Measurements from ENCODE around the gene NEB.
"Not testable (repeated sequence)": the region's sequence is repeated elsewhere in the genome, so short reads cannot be mapped to it uniquely, and the experiment has no call there.

Gene NEB

GRCh38 chr2:151758744-151759143 lies 24.5 kb upstream of the NEB start:
- no peak for DNase-seq

DNA sequence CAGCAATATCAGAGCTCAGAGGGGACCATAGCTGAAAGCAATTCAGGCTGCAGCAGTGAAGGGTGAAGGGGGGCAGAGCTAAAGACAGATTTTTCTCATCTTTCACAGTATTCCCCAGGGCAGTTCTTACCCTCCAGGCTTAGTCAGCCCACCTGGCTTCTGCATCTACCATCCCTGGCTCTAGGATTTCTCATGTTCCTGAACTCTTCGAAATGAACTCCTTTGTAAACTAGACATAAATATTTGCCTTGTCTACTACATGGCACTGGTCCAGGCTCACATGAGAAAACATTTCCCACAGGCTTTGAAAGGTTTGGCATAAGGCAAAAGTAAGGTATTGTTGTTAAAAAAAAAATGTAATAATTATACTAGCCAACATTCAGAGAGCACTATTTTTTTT lies 23.6 kb upstream of the NEB start:
- DNase-seq, result no peak

GRCh38 chr2:151756820-151757219 lies 22.5 kb upstream of the NEB start:
- DNase-seq, result no peak

DNA sequence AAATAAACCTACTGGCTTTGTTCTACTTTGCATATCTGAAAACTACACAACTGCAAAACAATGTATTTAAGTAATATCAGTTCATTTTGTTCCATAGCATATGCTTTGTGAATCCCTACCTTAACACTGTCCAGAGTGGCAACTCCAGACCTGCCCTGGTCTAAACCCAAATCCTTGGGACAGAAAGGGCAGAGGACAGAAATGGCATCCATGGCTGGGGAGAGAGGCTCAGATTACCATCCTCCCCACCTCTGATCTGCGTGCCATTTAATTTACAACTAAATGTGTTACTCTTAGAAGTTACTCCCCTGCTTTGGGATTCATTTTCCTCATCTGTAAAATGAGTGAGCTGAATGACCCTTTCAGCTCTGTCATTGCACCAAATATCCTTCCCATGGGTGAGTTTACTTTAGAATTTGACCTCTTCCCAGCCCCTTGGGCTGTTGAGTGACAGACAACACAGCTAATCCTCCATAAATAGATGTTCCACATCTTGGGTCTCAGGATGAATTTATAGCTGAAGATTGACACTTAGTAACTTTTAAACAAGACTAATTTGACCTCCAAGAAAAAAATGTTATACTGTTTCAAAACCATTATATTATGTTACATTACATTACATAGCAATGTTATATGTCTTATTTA lies 20.1 kb upstream of the NEB start:
- no peak for DNase-seq

- no peak for DNase-seq
Measured at GRCh38 chr2:151753540-151753939, 19.3 kb upstream of the NEB start.

DNA sequence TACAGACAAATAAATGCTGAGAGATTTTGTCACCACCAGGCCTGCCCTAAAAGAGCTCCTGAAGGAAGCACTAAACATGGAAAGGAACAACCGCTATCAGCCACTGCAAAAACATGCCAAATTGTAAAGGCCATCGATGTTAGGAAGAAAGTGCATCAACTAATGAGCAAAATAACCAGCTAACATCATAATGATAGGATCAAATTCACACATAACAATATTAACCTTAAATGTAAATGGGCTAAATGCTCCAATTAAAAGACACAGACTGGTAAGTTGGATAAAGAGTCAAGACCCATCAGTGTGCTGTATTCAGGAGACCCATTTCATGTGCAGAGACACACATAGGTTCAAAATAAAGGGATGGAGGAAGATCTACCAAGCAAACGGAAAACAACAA lies 11.0 kb upstream of the NEB start:
- not testable (repeated sequence) for DNase-seq

GRCh38 chr2:151730262-151730975 lies 3.9 kb downstream of the NEB start:
- DNase-seq, result no peak

GRCh38 chr2:151729837-151730236 lies 4.4 kb downstream of the NEB start:
- DNase-seq, result no peak

DNA sequence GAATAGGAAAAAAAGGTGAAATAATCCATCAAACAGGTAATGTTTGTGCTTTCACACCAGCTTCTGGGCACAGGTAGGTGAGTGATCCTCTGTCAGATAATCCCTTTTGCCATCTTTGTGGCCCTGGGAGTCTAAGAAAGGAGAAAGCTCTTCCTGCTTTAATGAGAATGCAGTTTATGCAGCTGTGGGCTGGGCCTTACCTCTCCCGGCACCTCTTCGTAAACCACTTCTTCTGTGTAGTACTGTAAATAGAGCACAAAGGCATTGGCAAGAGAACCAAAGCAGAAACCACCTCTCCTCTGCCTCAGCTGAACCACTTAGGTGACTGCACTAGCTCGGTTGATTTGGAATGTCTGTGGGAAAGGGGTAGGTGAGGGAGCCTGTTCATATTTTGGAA lies 4.9 kb downstream of the NEB start:
- no peak for DNase-seq

DNA sequence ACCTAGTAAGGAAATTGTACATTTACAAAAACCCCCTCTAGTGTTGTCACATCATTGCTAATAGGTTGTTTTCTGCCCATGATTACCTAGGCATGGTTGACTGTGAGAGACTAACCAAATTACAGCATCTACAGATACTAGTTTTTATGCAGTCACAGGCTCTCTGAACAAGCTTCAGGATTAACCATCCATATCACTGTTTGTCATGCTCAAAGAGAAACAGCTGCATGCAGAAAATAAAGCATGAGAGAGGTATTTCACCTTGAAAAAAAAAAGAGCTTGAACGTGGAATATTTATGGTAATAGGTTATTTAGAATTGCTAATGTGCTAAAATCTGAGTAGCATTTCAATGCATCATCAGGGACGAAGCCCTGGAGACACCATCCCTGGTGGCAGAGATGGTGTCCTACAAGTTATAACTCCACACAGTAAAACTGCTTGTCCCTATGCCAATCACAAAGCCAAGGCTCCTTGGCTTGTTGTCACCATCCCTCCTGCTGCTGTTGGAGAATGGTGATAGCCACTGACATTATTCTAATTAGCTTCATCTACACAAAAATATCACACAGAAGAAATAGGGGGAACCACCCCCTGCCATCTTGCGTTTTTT lies 5.4 kb downstream of the NEB start:
- no peak for DNase-seq

- no peak for DNase-seq
Measured at GRCh38 chr2:151727593-151728552, 6.4 kb downstream of the NEB start.

GRCh38 chr2:151721161-151721560 lies 13.1 kb downstream of the NEB start:
- DNase-seq, result no peak

DNA sequence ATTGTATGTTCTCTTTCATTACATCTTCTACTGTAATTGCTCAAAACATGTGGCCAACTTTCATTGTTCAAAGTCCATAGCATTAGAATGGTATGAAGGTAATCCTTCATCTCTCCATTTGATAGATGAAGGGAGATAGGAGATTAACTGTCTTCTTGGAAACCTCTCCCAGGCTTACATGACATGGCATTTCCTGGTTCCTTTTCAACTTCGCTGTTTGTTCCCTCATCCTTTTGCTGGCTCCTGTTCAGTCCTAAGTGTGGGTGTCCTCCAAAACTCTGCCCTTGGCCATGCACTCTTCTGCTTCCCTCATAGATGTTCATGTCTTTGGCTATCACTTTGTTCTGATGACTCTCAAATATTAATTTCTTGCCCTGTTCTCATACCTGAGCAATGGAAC lies 13.8 kb downstream of the NEB start:
- no peak for DNase-seq

- no peak for DNase-seq
Measured at GRCh38 chr2:151718796-151719195, 15.5 kb downstream of the NEB start.

DNA sequence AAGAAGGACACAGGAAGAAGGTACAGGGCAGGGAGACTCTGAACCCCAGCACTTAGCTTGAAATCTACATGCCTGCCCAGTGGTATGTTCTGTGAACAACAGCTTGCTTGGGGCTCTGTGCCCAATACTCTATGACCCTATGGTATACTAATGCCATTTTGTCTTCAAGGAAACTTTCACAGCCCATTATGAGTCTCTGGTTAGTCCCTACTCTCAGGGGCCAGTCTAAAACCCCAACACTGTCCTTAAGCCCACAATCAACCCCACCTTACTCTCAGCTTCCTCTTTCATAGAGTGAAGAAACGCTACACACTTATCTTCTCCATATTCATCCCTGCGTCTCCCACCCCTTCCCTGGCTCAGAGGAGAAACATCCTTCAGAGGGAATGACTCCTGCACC lies 16.0 kb downstream of the NEB start:
- no peak for DNase-seq

DNA sequence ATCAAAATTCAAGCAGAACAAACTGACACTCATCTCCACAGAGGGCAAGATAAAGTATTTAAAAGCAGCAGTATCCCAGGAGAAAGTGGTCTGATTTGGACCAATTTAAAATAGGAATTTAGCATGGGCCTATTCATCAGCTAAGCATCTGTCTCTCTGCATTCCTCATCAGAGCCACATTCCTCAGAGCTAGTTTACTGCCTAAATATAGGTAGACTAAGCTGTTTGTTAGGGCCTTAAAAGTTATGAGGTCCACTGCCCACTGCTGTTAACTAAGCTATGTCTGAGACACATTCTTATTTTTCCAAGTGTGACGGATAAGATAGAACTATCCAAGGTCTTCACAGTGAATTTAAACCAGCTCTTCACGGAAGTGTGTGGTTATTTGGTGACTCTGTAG lies 17.6 kb downstream of the NEB start:
- DNase-seq, result no peak

GRCh38 chr2:151713291-151713903 lies 20.9 kb downstream of the NEB start:
- no peak for DNase-seq

- no peak for DNase-seq
Measured at GRCh38 chr2:151711025-151711424, 23.3 kb downstream of the NEB start.

GRCh38 chr2:151708788-151709187 lies 25.5 kb downstream of the NEB start:
- DNase-seq, result no peak

DNA sequence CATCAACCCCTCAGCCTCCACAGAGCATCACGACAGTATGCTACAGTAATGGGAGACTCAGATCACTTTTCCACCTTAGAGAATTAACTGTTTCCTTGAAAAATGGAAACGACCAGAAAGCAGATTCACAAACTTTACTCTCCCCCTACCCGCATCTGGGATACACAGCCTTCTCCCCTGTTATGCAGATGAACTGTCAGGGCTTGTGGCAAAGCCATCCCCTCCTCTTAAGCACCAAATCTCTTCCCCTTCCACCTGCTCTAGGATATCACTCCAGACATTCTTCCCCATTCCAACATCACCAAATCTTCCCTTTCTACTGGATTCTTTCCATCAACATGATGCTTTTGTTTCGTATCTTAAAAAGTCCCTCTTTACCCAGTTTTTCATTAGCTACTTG lies 26.4 kb downstream of the NEB start:
- DNase-seq, result no peak

DNA sequence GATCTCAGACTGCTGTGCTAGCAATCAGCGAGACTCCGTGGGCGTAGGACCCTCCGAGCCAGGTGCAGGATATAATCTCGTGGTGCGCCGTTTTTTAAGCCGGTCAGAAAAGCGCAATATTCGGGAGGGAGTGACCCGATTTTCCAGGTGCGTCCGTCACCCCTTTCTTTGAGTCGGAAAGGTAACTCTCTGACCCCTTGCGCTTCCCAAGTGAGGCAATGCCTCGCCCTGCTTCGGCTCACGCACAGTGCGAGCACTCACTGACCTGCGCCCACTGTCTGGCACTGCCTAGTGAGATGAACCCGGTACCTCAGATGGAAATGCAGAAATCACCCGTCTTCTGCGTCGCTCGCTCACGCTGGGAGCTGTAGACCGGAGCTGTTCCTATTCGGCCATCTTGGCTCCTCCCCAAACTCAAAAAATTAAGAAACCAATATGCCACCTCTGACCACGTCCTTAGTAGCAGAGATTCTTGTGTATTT lies 29.8 kb downstream of the NEB start:
- DNase-seq, result not testable (repeated sequence)

All from amygdala (tissue), 56 donors.